Body of pancreas (tissue), 4 donors: ENCODE measurements around the gene SPRED3. TPM values are rescaled to one million over a fixed set of nuclear protein-coding genes. Genes with fewer than 3 reads are reported as not detected.

ENCODE experiments used
- ATAC-seq: fragments of 150-250 bp; one replicate; pipeline ENCODE4 v1.9.1; 2016
- DNase-seq, 4 donors: peaks; one replicate each; pipeline ENCODE4 v3.0.0-alpha.2; 2019
- H3K27ac ChIP-seq, 4 donors: fragments of 200-600 bp; sonication (generic); 1 replicate in 3 of 4; 2 replicates in 1 of 4; pipeline versions ENCODE4 v1.5.1 to v1.6.1; 2016 to 2019; ENCODE audit warnings: mild to moderate bottlenecking in 1 of 4, mixed read lengths in 1 of 4, moderate library complexity in 1 of 4
- H3K27me3 ChIP-seq, 2 donors: fragments of 200-600 bp; sonication (generic); one replicate each; pipeline ENCODE4 v1.6.0; 2016; ENCODE audit warnings: mild to moderate bottlenecking in 1 of 2
- H3K36me3 ChIP-seq, 2 donors: fragments of 200-600 bp; sonication (generic); replicated peaks in 1 of 2; 2 replicates each; pipeline ENCODE4 v1.5.1; 2016; ENCODE audit warnings: low read depth in 2 of 2; ENCODE audit not compliant: insufficient read depth in 1 of 2
- H3K4me1 ChIP-seq: fragments of 200-600 bp; sonication (generic); one replicate; pipeline ENCODE4 v1.6.0; 2016
- H3K4me3 ChIP-seq, 2 donors: fragments of 200-600 bp; sonication (generic); 1 replicate in 1 of 2; 2 replicates in 1 of 2; pipeline ENCODE4 v1.5.1; 2016 to 2019
- H3K9me3 ChIP-seq, 3 donors: fragments of 200-600 bp; sonication (generic); 1 replicate in 2 of 3; 2 replicates in 1 of 3; pipeline ENCODE4 v1.5.1; 2016
- CTCF ChIP-seq, 7 experiments: fragments of 450-650 bp in 4 of 7; fragments of 200-600 bp in 3 of 7; sonication (generic) in 3 of 7; IDR thresholded peaks; one replicate each; pipeline ENCODE4 v1.5.1; 2016 to 2019; ENCODE audit warnings: antibody characterized with exemption in 7 of 7
- POLR2A ChIP-seq, 3 donors: fragments of 450-650 bp; IDR thresholded peaks; one replicate each; pipeline ENCODE4 v1.6.1; 2016; ENCODE audit warnings: antibody characterized with exemption in 3 of 3, mild to moderate bottlenecking in 2 of 3
- whole genome bisulfite sequencing, 2 donors: methylation state at CpG; one replicate each; pipeline ENCODE4 v1.1.5; 2017; 5-methylcytosine and 5-hydroxymethylcytosine counted together
- intact Hi-C: fragments of 100-400 bp; cut with DNase I; formaldehyde crosslinking; loops from one replicate; pipeline ENCODE4 v1.15.1; 2023
- total RNA-seq, 2 donors: library from RNA; depleted of rRNA; stranded (reverse); fragments of >200 nt; gene quantifications; one replicate each; pipeline ENCODE4 v1.1.0, GENCODE V29; 2016

Gene SPRED3
- total RNA-seq, 2 donors from 2014 or later, result under 0.01 to 0.52 TPM

- DNase-seq (no peak), ATAC-seq (no peak)
- H3K27ac ChIP-seq, result no peak overlapping the region
- 87 to 91% methylated on average over 5 to 8 of the region's 8 CpGs for whole genome bisulfite sequencing, 2 donors
- intact Hi-C loops, result no loop called here
- no peak overlapping the region for H3K4me3 ChIP-seq
- peaks cover 0 to 3% of the 10 kb centered on the region in 2 donors for H3K27me3 ChIP-seq
- H3K36me3 ChIP-seq, result no peaks in the 10 kb centered on the region
- peaks cover under 1% of the 10 kb centered on the region for H3K4me1 ChIP-seq
- no peaks in the 10 kb centered on the region for H3K9me3 ChIP-seq
- TF ChIP-seq CTCF (IDR thresholded peaks at IDR 0.05) (no peak), POLR2A (IDR thresholded peaks at IDR 0.05) (no peak)
Observed at GRCh38 chr19:38412491-38412890, 24.0 kb downstream of the SPRED3 start.

GRCh38 chr19:38412961-38413360, 24.5 kb downstream of the SPRED3 start:
- WGBS, 2 donors, result 60 to 75% methylated on average over 8 to 11 of the region's 11 CpGs
- Histone ChIP-seq H3K27me3 (peaks cover 0 to 7% of the 10 kb centered on the region in 2 donors), H3K9me3 (no peaks in the 10 kb centered on the region), H3K4me1 (peaks cover 6% of the 10 kb centered on the region), H3K36me3 (no peaks in the 10 kb centered on the region), H3K27ac (no peak overlapping the region), H3K4me3 (no peak overlapping the region)
- DNase-seq (no peak), ATAC-seq (no peak)
- TF ChIP-seq CTCF (IDR thresholded peaks at IDR 0.05), result no peak
- no peak for TF ChIP-seq POLR2A (IDR thresholded peaks at IDR 0.05)
- intact Hi-C loops, result no loop called here

GRCh38 chr19:38413416-38413815, 24.9 kb downstream of the SPRED3 start:
- TF ChIP-seq POLR2A (IDR thresholded peaks at IDR 0.05), result no peak
- TF ChIP-seq CTCF (IDR thresholded peaks at IDR 0.05), result no peak
- H3K27ac ChIP-seq, result no peak overlapping the region
- H3K4me3 ChIP-seq, result no peak overlapping the region
- H3K27me3 ChIP-seq, result peaks cover 0 to 8% of the 10 kb centered on the region in 2 donors
- intact Hi-C loops, result no loop called here
- WGBS, 2 donors, result 75 to 84% methylated on average over 3 to 6 of the region's 6 CpGs
- DNase-seq (no peak), ATAC-seq (no peak)
- peaks cover 10% of the 10 kb centered on the region for H3K4me1 ChIP-seq
- no peaks in the 10 kb centered on the region for H3K9me3 ChIP-seq
- H3K36me3 ChIP-seq, result no peaks in the 10 kb centered on the region

- Histone ChIP-seq H3K27me3 (peaks cover 0 to 8% of the 10 kb centered on the region in 2 donors), H3K36me3 (no peaks in the 10 kb centered on the region), H3K4me3 (no peak overlapping the region), H3K9me3 (no peaks in the 10 kb centered on the region), H3K27ac (no peak overlapping the region), H3K4me1 (peaks cover 11% of the 10 kb centered on the region)
- no peak for TF ChIP-seq CTCF (IDR thresholded peaks at IDR 0.05)
- no peak for TF ChIP-seq POLR2A (IDR thresholded peaks at IDR 0.05)
- intact Hi-C loops, result no loop called here
- no peak for DNase-seq
- 65 to 88% methylated on average over 6 to 8 of the region's 8 CpGs for WGBS, 2 donors
- ATAC-seq, result no peak
Observed at GRCh38 chr19:38417146-38417543, 28.6 kb downstream of the SPRED3 start.
